Panc1 (cell line): ENCODE results near the gene SRSF10. TPM values are rescaled to one million over a fixed set of nuclear protein-coding genes. Genes with fewer than 3 reads are reported as not detected.
A peak's percentile ranks its signal among the peaks of the same experiment; 100 is the strongest.

ENCODE experiments used
- ATAC-seq: fragments of 200-7000 bp; cut with Tn5 transposase; 2 replicates; pipeline ENCODE4 v1.9.1; 2020; ENCODE audit warnings: mild to moderate bottlenecking, moderate library complexity
- BruUV-seq: library from RNA; stranded (reverse); fragments of 400-500 nt; replicated peaks from 2 replicates; lab custom pipeline; 2021; lab: Mats Ljungman, UMichigan
- CTCF ChIA-PET: fragments of 300-600 bp; sonication (Branson Sonifier 250); formaldehyde crosslinking; loops from one replicate; lab custom pipeline; 2022; ENCODE audit warnings: antibody characterized with exemption; lab: Charles Lee
- POLR2A ChIA-PET: fragments of 300-600 bp; sonication (Branson Sonifier 250); formaldehyde crosslinking; loops from one replicate; lab custom pipeline; 2022; ENCODE audit warnings: antibody characterized with exemption; lab: Charles Lee
- DNase-seq: peaks from one replicate; pipeline ENCODE4 v3.0.0-alpha.2; 2010; ENCODE audit warnings: low read depth, low spot score
- H3K27ac ChIP-seq: 2 replicates; pipeline ENCODE4 v1.5.1; 2011; ENCODE audit warnings: mild to moderate bottlenecking, low read length, inconsistent platforms
- H3K27me3 ChIP-seq: fragments of 200-500 bp; sonication (Bioruptor generic); 2 replicates; pipeline ENCODE4 v1.6.0; 2014; ENCODE audit warnings: low read length, inconsistent platforms; ENCODE audit not compliant: control insufficient read depth, insufficient read depth
- H3K36me3 ChIP-seq: fragments of 200-500 bp; sonication (Bioruptor generic); 2 replicates; pipeline ENCODE4 v1.5.1; 2014; ENCODE audit warnings: inconsistent platforms, mild to moderate bottlenecking, low read length, moderate library complexity; ENCODE audit not compliant: control insufficient read depth, insufficient read depth
- H3K4me1 ChIP-seq: 2 replicates; pipeline ENCODE4 v1.5.1; 2011; ENCODE audit warnings: inconsistent platforms, mild to moderate bottlenecking, low read length, moderate library complexity; ENCODE audit not compliant: control insufficient read depth, insufficient read depth
- H3K4me3 ChIP-seq, 2 experiments: 2 replicates each; pipeline ENCODE4 v1.5.1; 2011 to 2012; ENCODE audit warnings: low read depth in 2 of 2, low read length in 2 of 2, mild to moderate bottlenecking in 2 of 2, inconsistent platforms in 1 of 2, moderate library complexity in 1 of 2
- H3K9me3 ChIP-seq: fragments of 200-500 bp; sonication (Bioruptor generic); 2 replicates; pipeline ENCODE4 v1.5.1; 2014; ENCODE audit warnings: low read depth, mild to moderate bottlenecking, inconsistent platforms, low read length, moderate library complexity; ENCODE audit not compliant: control insufficient read depth, insufficient read depth
- POLR2AphosphoS5 ChIP-seq: IDR thresholded peaks from 2 replicates; pipeline ENCODE4 v1.6.1; 2012; ENCODE audit warnings: mild to moderate bottlenecking, low read depth, low read length, moderate library complexity
- SIN3A ChIP-seq: IDR thresholded peaks from 2 replicates; pipeline ENCODE4 v1.6.1; 2012; ENCODE audit warnings: low read depth, mild to moderate bottlenecking, low read length, moderate library complexity, borderline replicate concordance; ENCODE audit not compliant: insufficient read depth
- TCF7L2 ChIP-seq: IDR thresholded peaks from 2 replicates; pipeline ENCODE4 v1.6.1; 2011; ENCODE audit warnings: mild to moderate bottlenecking, low read depth, low read length, inconsistent platforms
- in situ Hi-C: cut with HindIII; loops from 2 replicates; pipeline ENCODE4 v1.10.0; 2016; ENCODE audit warnings: low sequenced_read_pairs, low pct_unique_long_range_greater_than_20kb
- intact Hi-C: fragments of 100-400 bp; cut with micrococcal nuclease; formaldehyde crosslinking; loops from one replicate; pipeline ENCODE4 v1.10.0; 2022; ENCODE audit not compliant: unreplicated experiment
- total RNA-seq: library from RNA; stranded (reverse); gene quantifications from one replicate; pipeline ENCODE4 v1.2.1, GENCODE V29; 2021; ENCODE audit not compliant: unreplicated experiment
- TF ChIP-seq, protein P1 (sequence below): fragments of 450-650 bp; IDR thresholded peaks from 2 replicates; pipeline ENCODE4 v1.5.1; 2017; ENCODE audit warnings: mild to moderate bottlenecking
- TF ChIP-seq, protein P2 (sequence below), 2 experiments: IDR thresholded peaks; 2 replicates each; pipeline ENCODE4 v1.6.1; 2011 to 2012; ENCODE audit warnings: low read depth in 2 of 2, control low read depth in 1 of 2, low read length in 1 of 2, mild to moderate bottlenecking in 1 of 2, moderate library complexity in 1 of 2; ENCODE audit not compliant: insufficient read depth in 1 of 2

Gene SRSF10
- total RNA-seq, 1 experiment from 2014 or later = 137 TPM

DNA sequence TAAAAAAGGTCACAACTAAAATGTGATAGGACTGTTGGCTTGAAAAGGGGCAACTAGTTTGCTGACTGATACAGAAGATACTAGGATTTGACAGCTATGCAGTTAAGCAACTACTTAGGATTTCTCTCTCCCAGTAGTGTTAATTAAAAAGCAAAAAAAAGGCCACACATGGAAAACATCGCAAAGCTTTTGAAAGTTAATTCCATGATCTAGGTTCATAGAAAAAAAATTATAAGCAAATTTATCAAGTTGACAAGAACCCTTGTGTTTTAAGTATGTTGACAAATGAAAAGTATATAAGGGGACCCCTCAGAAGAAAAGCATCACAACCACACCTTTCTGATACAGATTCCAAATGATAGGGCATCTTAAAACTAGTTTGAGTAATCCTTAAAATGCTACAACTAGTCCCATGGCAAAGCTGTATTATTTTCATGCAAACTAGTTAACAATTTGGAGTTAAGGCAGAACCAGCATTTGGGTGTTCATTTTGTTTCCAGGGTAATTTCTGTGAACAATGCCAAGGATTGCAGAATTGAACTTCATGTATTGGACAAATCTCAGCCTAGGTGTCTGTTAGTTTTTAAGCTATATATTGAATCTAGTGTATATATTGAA, 16.4 kb downstream of the SRSF10 start:
- DNase-seq (no peak), ATAC-seq (no peak)
- Histone ChIP-seq H3K4me1 (peaks cover 54% of the 10 kb centered on the region), H3K27me3 (no peaks in the 10 kb centered on the region), H3K9me3 (no peaks in the 10 kb centered on the region), H3K36me3 (peaks cover 60% of the 10 kb centered on the region), H3K4me3 (no peak overlapping the region), H3K27ac (peak overlapping the region; percentile 85)
- in situ Hi-C loops (loop anchor here (10.0 kb wide), 1 partner anchor 61 kb away; no protein-coding TSS in a partner anchor), intact Hi-C loops (no loop called here)
- TF ChIP-seq TCF7L2 (no peak), SIN3A (0 out of 2 replicates have a peak, but pooled peaks have one; percentile 26), POLR2AphosphoS5 (peak; percentile 94)
- TF ChIP-seq, protein P1, sequence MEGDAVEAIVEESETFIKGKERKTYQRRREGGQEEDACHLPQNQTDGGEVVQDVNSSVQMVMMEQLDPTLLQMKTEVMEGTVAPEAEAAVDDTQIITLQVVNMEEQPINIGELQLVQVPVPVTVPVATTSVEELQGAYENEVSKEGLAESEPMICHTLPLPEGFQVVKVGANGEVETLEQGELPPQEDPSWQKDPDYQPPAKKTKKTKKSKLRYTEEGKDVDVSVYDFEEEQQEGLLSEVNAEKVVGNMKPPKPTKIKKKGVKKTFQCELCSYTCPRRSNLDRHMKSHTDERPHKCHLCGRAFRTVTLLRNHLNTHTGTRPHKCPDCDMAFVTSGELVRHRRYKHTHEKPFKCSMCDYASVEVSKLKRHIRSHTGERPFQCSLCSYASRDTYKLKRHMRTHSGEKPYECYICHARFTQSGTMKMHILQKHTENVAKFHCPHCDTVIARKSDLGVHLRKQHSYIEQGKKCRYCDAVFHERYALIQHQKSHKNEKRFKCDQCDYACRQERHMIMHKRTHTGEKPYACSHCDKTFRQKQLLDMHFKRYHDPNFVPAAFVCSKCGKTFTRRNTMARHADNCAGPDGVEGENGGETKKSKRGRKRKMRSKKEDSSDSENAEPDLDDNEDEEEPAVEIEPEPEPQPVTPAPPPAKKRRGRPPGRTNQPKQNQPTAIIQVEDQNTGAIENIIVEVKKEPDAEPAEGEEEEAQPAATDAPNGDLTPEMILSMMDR = no peak
- TF ChIP-seq, protein P2, sequence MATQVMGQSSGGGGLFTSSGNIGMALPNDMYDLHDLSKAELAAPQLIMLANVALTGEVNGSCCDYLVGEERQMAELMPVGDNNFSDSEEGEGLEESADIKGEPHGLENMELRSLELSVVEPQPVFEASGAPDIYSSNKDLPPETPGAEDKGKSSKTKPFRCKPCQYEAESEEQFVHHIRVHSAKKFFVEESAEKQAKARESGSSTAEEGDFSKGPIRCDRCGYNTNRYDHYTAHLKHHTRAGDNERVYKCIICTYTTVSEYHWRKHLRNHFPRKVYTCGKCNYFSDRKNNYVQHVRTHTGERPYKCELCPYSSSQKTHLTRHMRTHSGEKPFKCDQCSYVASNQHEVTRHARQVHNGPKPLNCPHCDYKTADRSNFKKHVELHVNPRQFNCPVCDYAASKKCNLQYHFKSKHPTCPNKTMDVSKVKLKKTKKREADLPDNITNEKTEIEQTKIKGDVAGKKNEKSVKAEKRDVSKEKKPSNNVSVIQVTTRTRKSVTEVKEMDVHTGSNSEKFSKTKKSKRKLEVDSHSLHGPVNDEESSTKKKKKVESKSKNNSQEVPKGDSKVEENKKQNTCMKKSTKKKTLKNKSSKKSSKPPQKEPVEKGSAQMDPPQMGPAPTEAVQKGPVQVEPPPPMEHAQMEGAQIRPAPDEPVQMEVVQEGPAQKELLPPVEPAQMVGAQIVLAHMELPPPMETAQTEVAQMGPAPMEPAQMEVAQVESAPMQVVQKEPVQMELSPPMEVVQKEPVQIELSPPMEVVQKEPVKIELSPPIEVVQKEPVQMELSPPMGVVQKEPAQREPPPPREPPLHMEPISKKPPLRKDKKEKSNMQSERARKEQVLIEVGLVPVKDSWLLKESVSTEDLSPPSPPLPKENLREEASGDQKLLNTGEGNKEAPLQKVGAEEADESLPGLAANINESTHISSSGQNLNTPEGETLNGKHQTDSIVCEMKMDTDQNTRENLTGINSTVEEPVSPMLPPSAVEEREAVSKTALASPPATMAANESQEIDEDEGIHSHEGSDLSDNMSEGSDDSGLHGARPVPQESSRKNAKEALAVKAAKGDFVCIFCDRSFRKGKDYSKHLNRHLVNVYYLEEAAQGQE (IDR thresholded peaks at IDR 0.05; ENCODE audit: insufficient read depth in 1 of 2, low read depth in 2 of 2, low read length in 1 of 2) = no peak
- BruUV-seq = no TSS peak
- CTCF ChIA-PET = interaction anchor here (0.5 to 0.7 kb wide), 3 partner anchors 9 to 428 kb away, joined by 3 to 4 read pairs (median 3); no protein-coding TSS in a partner anchor
- POLR2A ChIA-PET = interaction anchor here (1.0 to 1.1 kb wide), 2 partner anchors 11 to 12 kb away, joined by 3 to 6 read pairs; no protein-coding TSS in a partner anchor

DNA sequence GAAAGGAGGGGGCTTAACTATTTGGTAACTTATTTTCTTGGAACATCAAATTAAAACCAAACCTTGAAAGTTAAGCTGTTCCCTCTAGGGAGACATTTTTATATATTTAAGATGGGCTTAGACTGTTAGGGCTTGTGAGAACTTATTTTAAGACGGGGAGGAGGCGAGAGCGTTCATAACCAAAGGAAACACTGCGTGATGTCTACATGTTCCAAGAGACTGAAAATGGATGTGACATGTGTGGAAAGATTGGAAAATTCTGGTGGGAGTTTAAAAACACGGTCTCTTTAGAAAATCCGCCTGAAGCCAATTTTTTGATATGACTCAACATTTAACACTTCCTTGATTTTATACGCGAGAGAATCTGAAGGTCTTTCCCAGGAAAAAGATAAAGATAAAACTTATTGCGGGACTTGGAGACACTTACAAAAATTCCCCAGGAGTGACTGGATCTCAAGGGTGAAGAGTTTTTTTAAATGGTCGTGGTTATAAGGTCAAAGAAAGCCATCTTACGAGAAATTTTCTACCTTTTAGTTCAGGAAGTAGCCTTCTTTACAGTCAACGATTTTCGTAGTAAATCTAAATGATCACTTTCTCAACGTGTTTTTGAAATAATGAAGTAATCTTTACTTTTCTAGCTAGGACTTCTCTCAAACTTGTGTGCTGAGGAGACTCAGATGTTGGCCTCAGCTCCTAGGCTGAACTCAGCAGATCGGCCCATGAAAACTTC, 19.7 kb downstream of the SRSF10 start:
- CTCF ChIA-PET = no interaction called here
- peak overlapping the region; percentile 78 to 98 for H3K4me3 ChIP-seq
- DNase-seq = no peak
- H3K27ac ChIP-seq = peak overlapping the region; percentile 100
- no peak for ATAC-seq
- TSS peak; percentile 79 for BruUV-seq
- TF ChIP-seq, protein P1 = no peak
- TF ChIP-seq POLR2AphosphoS5 = 0 out of 2 replicates have a peak, but pooled peaks have one; percentile 16
- peaks cover 30% of the 10 kb centered on the region for H3K36me3 ChIP-seq
- intact Hi-C loops (no loop called here), in situ Hi-C loops (loop anchor here (10.0 kb wide), 1 partner anchor 64 kb away; no protein-coding TSS in a partner anchor)
- POLR2A ChIA-PET = interaction anchor here (0.6 to 0.7 kb wide), 3 partner anchors 9 to 185 kb away, joined by 3 to 6 read pairs (median 5); no protein-coding TSS in a partner anchor
- no peaks in the 10 kb centered on the region for H3K9me3 ChIP-seq
- H3K27me3 ChIP-seq = no peaks in the 10 kb centered on the region
- H3K4me1 ChIP-seq = peaks cover 51% of the 10 kb centered on the region
